Inflammatory macrophage (primary cell): ENCODE results near the gene TUT1.
"Not testable (repeated sequence)": the region's sequence is repeated elsewhere in the genome, so short reads cannot be mapped to it uniquely, and the experiment has no call there.

Source experiments
- DNase-seq, 2 donors: peaks; one replicate each; pipeline ENCODE4 v3.0.0-alpha.2; 2020 to 2022
- total RNA-seq, 18 experiments: gene quantifications; one replicate each; lab custom pipeline; 2026; ENCODE audit warnings: mixed read lengths in 6 of 18, inconsistent platforms in 2 of 18; lab: John Stamatoyannopoulos, UW

The TUT1 gene
- total RNA-seq = 3.7 to 20.8 (median 6.9) reads per million in 18 experiments

- DNase-seq = peak; percentile 99
These were observed at the start of gene TUT1 for GRCh38 chr11:62591448-62592145. TSS of gene TUT1 (minus strand) at chr11:62591523. CDS start at chr11:62591485, 38 bp downstream.

GRCh38 chr11:62632492-62632891 lies 41.2 kb upstream of the TUT1 start:
- DNase-seq = no peak

GRCh38 chr11:62627713-62628112 lies 36.4 kb upstream of the TUT1 start:
- DNase-seq = peak in 1 of 2 donors; percentile 16

GRCh38 chr11:62622476-62623089 lies 31.3 kb upstream of the TUT1 start:
- no peak for DNase-seq

GRCh38 chr11:62621567-62622470 lies 30.5 kb upstream of the TUT1 start, which contains the start of gene B3GAT3:
TSS of gene B3GAT3 (minus strand) at chr11:62621986. CDS start at chr11:62621947, 39 bp downstream.
- DNase-seq = peak; percentile 99

GRCh38 chr11:62621027-62621566 lies 29.8 kb upstream of the TUT1 start:
- peak in 1 of 2 donors; percentile 12 for DNase-seq

GRCh38 chr11:62616957-62617356 lies 25.6 kb upstream of the TUT1 start:
- not testable (repeated sequence) for DNase-seq

- no peak for DNase-seq
These were observed 24.2 kb upstream of the TUT1 start for GRCh38 chr11:62615521-62615920.

- DNase-seq = no peak
These were observed 23.0 kb upstream of the TUT1 start for GRCh38 chr11:62614275-62614674.

- no peak for DNase-seq
These were observed 22.0 kb upstream of the TUT1 start for GRCh38 chr11:62613291-62613778.

GRCh38 chr11:62612366-62613290 lies 21.3 kb upstream of the TUT1 start, which contains the start of the genes EML3 and ROM1:
TSS of gene EML3 (minus strand) at chr11:62612775. CDS start at chr11:62612457, 318 bp downstream.
TSS of gene ROM1 (plus strand) at chr11:62613257. CDS start at chr11:62613282, 25 bp downstream.
- DNase-seq = peak; percentile 74 to 76

GRCh38 chr11:62611705-62612365 lies 20.5 kb upstream of the TUT1 start:
- DNase-seq = peak; percentile 18 to 25

- DNase-seq = no peak
These were observed 19.7 kb upstream of the TUT1 start for GRCh38 chr11:62610814-62611704.

- no peak for DNase-seq
These were observed 19.1 kb upstream of the TUT1 start for GRCh38 chr11:62610403-62610802.

GRCh38 chr11:62608776-62609175 lies 17.5 kb upstream of the TUT1 start:
- DNase-seq = no peak

- DNase-seq = peak; percentile 48 to 64
These were observed 16.4 kb upstream of the TUT1 start for GRCh38 chr11:62607714-62608113.

- DNase-seq = no peak
These were observed 14.6 kb upstream of the TUT1 start for GRCh38 chr11:62605902-62606301.

- no peak for DNase-seq
These were observed 14.1 kb upstream of the TUT1 start for GRCh38 chr11:62605467-62605866.

- DNase-seq = no peak
These were observed 13.3 kb upstream of the TUT1 start for GRCh38 chr11:62604460-62605120.
